Measurements from ENCODE around the gene TLE3.
A peak's percentile ranks its signal among the peaks of the same experiment; 100 is the strongest.

Gene TLE3

DNA sequence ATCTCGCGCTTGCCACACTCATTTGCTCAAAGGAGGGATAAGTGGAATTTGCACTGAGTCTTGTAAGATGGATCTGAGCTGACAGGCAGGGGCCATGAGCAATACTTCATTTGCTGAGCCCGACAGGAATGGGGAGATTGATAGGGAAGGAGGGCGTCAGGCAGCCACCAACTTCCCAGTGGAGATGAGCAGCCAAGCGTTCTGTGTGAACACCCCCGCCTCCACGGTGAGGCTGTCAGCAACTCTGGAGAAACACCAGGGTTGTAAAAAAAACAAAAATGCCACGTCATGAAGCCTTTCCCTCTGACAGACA lies 36.8 kb downstream of the TLE3 start:
- no peak for DNase-seq

DNA sequence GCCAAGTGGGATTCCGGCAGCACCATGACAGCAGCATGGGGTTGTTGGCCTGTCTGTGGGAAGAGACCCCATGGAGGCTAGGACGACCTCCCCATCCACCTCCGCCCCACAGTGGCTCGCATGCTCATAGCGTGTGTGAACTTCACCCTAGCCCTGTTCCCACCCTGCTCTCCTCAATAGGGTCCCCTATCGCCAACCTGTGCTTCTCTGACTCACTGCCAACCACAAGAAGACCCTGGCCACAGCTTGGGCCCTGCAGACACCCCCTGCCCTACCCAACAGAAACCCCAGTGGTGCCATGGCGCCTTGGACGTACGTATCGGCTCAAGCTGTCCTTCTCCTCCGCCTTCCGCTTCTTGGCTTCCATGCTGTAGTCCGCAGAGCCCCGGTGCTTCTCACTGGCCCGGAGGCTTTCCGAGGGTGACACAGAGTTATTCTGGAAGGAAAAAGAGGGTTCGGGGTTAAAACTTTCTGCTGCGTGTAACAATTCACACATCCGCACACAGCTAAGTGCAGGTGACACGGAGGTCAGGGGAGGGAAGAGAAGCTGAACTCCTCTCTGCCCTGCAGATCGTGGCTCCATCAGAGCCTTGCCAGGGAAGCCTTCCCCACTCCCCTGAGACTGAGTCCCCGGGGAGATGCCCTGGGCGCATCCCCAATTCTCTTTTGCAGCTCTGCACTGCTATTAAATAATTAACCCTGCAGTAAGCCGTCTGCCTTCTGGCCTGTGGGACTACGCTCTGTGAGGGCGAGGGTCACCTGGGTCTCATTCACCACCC lies 37.3 kb downstream of the TLE3 start:
- no peak for DNase-seq

DNA sequence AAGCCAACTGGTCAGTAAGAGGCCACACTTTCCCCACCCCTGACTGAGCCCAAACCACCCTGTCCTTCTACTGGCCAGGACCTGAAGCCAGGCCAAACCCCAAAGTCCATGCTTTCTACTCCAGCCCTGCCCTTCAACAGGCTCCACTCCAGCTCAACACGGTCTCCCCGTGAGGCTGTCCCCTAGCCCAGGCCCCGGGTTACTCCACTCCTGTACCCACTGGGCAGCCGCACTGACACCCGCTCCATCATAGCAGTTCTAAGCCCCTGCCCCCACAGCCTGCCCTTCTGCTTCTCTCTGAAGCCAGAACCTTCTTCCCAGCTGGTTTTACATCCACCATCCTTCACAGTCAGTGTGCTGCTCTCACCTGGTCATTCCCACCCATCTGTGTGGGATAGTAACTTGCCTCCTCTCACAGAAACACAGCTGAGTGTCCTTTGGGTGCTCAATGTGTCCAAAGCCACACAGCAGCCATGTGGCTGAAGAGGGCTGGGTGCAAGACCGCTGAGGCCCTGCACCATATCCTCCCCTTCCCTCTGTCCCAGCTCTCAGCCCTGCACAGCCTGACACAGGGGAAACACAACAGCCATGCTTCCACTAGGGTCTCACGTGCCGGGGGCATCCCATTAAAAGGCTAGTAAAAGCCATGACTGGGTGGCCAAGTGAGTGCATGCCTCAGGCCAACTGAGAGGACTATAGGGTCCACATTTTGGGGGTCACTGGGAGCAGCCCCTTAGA lies 38.1 kb downstream of the TLE3 start:
- DNase-seq, result no peak

DNA sequence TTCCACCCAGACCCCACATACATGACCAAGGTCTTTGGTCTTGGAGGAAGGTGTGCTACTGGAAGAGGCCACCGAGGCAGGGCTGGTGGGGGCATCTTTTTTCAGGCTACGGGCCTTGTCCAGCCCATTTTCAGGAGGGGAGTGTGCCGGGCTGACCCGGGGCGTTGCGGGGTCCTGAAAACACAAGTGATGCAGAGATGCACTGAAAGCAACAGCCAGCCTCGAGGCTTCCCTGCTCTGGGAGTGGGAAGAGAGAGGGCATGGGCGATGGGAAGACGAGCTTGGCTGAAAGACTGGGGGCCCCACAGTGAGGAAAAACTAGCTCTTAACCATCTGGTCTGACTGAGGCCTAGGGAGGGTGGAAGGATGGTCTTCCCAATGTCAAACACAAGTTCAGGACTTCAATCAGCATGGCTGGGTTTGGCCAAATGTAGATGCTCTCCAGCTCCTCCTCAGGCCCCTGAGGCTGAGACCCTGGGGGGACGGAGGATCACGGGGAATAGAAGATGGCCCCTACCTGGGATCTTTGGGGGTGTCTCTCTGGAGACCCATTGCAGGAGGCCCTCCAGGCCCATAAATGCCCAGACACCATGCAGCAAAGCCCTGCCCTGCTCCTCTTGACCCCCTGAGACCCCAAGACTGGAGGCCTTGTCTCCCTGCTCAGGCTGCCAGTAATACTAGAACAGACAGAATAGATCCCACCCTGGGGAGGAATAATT lies 38.9 kb downstream of the TLE3 start:
- no peak for DNase-seq

DNA sequence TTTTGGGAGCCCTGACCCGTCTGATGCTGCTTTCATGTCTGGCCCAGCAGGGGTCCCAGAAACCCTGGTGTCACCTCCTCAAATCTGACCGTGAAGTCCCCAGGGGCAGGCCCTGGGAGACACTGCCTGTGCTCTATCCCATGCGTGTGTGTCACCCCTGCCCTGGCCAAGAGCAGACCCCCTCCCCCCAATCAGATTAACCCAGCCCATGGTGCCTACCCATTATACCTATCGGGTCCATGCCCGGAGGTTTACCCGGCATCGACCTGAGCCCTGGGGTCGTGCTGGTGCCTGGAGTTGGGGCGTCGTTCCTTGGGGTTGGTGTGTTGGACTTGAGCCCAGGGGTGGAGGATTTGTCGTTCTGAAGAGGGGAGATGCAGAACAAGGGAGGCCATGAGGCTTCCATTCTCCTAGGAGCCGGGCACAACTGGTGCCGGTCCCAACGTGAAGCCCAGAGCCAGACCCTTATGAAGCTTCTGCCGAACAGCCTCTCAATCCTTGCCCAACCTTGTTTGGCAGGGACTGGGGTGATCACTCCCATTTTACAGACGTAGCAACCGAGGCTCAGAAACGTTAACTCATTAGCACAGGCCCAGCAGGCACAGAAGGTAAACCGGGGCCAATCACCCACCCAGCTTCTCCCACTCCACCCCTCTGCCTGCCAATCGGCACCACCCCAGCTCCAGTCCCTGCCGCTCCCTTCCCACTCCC lies 39.6 kb downstream of the TLE3 start:
- no peak for DNase-seq

DNA sequence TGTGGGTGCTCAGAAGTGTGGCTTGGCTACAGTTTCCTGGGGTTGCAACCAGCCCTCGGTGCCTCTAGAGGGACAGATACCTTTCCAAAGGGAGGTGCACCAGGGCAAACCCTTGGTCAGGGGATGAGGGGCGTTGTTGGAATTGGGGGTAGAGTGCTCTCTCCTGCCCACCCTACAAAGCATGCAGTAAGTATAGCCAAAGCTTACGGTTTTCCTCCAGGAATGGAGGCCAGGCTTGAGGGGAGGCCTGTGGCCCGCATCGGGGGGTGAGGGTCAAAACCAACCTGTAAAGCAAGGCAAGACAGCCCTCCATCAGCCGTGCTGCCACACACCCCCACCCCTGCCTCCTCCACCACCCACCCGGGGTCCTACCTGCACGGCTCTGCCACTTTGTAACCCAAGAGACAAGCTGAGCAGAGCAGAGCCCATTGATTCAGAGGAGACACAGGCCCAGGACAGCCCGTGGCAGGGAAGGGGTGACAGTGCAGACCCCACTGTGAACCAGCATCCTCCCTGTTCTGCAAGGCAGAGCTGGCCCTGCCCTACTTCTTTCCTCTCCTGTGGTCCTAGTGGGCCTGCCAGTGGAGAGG lies 41.5 kb downstream of the TLE3 start:
- DNase-seq, result no peak

DNA sequence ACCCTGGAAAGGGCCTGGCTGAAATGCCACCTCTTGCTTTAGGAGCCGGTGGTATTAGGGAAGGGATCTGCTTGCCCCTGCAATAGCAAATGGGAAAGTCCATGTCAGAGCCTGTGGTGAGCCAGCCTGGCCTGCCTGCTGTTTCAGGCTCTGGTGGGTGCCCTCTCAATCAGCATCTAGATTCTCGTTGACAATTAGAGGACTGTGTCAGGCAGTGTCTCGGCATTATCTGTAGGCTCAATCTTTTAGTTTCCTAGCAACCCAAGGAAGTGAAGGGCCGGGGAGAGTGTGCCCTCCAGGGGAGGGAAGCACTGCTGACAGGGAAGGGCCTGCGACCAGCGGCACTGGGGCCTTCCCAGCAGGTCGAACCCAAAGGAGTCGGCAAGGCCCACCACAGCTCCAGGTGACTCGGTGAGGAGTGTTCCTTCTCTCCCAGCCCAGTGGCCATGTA lies 42.1 kb downstream of the TLE3 start:
- DNase-seq, result peak; percentile 51

DNA sequence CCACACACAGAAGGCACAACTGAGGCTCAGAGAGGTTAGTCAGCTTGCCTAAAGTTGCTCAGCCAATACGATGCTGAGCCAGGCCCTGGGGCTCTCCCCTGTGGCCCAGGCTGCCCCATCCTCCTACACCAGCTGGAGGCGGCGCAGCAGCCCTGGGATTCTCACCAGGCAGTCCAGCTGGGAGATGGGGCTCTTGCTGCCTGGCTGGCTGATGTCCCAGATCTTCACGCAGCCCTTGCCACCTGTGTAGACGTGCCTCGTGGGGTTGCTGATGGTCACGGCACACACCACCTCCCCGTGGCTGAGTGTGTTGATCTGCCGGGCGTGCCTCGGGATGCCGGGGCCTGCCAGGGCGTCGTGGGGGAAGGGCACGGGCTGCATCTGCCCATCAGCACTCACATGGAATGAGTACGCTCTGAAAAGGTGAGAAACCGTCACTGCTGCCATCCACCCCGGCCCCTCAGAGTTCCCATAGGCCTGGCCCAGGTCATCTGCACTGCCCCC lies 42.8 kb downstream of the TLE3 start:
- no peak for DNase-seq

DNA sequence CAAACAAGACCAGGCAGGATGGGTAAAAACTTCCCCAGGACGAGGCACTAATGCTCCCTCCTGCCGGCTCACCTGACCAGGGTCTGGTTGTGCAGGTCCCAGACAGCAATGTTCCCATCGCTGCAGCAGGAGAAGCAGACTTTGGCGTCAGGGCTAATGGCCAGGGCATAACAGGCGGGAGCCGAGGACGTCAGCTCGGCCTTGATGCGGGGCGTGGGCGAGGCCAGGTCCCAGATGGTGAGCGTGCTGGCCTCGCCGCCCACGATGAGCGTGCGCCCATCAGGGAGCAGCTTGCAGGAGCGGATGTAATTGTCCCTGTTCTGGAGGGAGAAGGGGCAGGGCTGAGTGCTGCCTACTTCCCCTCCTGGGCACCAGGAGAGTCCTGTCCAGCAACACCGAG lies 43.4 kb downstream of the TLE3 start:
- DNase-seq, result no peak

DNA sequence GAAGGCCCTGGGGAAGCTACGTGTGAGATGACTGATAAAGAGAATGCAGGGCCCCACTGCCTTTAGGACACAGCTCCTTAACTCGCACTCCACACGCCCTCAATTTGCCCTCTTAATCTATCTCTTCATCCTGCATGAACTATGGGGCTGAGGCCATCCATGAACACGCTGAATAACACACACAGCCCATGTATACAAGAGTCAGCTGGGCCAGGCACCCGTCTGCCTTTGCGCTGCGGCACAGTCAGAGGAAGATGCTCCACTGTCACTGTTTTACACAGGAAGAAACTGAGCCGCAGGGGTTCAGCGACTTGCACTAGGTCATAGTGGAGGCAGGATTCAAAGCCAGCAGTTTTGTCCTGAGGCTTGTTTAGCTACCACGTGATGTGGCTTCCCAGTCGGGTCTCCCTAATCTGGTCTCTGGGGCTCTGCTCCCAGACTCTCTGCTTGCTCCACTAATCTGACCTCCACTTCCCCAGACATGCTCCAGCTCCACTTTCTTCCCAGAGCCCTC lies 43.9 kb downstream of the TLE3 start:
- DNase-seq, result no peak

DNA sequence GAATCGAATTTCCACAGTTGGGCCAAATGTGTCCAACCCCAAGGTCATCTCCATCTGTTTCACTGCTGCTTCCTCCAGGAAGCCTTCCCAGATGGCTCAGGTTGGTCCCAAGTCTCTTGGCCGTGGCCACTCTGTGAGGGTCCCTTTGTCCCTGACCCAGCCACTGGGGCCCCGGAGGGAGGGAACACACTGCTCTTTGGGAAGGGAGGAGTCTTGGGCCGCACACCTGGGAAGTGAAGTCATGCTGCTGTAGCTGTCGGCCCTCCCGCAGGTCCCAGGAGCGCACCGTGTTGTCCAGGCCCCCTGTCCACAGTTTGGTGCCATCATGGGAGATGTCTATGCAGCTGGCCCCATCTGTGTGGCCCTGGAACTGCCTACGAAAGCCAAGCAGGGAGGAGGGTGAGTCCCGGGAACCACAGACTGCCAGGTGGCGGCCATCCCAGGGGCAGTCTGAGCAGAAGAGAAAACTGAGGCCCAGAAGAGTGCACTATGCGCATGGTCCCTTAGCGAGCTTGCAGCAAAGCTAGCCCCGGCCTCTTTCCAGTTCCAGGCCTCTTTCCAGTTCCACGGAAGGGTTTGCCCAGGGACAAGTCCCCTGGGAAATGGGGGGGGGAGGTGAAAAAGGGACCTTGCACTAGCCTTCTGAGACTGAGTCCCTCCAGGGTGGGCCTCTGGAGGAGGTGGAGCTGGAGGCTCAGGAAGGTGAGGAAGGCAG lies 44.6 kb downstream of the TLE3 start:
- DNase-seq, result no peak

DNA sequence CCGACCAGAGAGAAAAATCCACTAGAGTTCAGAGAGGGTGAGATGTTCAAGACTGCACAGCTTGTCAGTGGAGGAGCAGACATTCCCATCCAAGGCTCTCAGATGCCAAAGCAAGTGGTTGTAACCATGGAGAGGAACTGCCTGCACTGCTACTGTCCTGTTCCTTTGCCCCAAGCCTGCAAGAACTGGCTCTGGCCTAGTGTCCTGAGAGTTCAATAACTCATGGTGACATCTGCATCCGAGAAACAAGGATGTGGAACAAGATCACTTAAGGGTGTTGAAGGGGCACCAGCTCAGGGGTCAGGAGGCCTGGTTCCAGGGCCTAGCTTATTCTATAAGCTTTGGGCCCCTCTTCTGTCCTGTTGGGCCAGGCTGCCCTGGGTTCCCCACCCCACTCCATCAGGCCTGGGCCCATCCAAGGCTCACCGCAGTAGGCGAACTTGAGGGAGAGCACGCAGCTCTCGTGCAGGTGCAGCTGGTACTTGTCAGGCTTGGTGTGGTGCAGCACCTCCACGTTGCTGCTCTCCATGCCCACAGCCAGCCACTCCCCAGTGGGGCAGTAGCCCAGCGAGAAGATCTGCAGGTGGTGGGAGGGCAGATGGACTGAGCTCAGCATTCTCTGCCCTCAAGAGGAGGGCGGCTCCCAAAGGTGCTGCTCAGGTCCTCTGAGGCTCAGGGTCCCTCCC lies 45.6 kb downstream of the TLE3 start:
- DNase-seq, result no peak

DNA sequence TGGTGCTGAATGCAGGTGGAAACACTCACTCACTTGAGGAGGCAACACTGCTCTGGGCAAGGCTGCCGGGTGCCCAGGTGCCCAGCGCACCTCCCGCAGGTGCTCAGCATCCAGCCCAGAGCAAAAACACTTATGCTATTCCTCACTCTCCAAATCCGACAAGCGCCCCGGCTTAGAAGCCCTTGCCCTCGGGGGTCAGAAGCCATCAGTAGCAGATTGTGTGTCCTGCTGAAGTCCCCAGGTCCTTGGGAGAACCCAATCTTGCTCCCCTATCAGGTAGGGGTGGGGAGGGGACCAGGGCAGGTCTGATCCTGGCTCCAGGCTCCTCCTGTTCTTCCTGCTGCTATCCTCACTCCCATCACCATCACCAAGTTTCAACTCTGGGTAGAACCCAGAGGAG lies 46.7 kb downstream of the TLE3 start:
- no peak for DNase-seq

DNA sequence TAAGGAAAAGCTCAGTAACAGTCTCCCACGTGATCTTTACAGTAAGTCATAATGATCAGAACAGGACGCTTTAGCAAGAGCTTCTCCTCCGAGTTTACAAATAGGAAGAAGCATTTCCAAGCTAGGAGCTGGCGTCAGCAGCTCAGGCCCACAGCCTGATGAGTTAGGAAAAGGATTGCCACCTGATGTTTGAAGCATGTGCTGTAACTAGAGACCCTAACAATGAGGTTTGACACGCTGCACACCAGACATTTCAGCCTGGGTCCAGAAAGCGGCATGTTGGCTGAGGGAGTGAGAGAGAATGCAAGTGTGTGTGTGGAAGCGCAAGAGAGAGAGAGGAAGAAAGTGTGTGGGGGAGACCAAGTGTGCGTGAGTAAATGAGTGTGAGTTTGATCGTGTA lies 47.3 kb downstream of the TLE3 start:
- DNase-seq, result no peak

DNA sequence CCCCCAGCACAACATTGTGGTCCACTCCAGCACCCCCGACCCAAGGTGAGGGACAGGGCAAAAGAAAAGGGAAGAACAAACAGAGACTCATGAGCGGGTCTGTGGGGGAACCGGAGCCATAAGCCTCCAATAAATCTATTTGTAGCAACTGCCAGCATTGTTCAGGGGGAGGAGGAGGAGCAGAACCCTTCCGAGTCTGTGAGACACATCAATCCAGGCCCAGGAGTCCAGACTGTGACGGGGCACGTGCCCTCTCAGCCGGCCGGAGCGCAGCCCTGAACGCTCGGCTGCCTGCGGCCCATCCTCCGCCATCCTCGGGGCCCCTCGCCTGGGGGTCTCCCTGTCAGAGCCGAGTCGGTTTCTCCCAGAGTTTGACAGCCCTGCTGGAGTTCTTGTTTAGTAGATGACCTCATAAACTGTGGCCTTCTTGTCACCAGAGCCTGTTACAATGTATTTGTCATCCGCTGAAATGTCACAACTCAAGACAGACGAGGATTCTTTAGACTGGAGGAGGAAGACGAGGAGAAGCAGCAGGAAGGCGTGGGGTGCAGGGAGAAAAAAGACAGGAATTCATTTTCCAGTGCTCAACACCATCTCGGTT lies 47.9 kb downstream of the TLE3 start:
- no peak for DNase-seq

DNA sequence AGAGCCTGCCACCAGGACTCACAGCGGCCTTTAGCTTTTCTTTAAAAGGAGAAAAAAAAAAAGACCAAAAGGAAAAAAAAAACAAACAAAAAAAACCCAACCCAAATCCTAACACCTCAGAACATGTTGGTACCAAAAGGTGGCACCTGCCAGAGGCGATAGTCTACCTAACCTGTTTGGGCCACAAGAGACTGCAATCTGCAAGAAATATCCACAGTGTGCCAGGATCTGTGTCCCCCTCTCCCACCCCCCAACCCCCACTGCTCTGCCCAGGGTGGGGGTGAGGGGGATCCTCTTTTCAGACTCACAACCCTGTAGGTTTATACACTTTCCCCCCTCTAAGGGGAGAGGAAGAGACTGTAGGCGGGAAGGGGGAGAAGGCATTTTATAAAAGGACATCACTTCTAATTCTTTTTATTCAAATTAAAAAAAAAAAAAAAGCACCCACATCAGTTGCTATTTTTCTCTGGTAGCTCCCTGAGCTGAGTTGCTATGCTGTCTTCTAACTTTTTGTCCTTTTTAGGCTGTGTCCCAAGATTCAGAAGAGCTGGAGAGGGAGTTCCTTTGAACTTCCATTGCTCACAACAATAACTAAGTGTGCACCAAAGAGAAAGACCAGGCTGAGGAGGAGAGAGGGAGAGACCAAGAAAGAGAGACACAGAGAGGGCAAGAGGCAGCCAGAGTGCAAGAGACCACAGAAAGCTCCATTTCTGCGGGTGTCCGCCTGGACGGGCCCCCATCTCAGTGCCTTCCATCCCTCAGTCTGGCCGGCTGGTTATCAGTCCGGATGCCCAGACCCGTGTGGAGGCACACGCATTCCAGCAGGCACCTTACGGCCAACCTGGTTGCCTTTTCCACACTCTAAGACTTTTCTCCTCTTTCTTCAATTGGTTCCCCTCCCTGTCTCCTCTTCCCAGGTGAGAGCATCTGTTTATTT lies 48.9 kb downstream of the TLE3 start:
- DNase-seq, result no peak

DNA sequence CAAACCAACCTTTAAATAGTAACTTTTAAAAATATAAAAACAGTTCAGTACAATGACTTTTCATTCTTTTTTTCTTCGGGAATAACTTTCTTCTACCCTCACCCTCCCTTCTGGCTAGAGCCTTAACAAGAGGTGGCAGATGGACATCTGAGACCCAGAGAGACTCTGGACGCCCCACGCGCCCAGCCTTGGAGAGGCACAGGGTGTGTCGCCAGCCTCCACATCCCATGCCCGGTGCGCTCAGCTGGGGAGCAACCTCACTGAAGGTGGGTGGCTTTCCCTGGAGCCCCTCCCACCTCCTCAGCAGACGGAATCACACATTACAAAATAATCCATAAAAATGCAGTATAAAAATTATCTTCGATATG lies 49.5 kb downstream of the TLE3 start:
- DNase-seq, result no peak

DNA sequence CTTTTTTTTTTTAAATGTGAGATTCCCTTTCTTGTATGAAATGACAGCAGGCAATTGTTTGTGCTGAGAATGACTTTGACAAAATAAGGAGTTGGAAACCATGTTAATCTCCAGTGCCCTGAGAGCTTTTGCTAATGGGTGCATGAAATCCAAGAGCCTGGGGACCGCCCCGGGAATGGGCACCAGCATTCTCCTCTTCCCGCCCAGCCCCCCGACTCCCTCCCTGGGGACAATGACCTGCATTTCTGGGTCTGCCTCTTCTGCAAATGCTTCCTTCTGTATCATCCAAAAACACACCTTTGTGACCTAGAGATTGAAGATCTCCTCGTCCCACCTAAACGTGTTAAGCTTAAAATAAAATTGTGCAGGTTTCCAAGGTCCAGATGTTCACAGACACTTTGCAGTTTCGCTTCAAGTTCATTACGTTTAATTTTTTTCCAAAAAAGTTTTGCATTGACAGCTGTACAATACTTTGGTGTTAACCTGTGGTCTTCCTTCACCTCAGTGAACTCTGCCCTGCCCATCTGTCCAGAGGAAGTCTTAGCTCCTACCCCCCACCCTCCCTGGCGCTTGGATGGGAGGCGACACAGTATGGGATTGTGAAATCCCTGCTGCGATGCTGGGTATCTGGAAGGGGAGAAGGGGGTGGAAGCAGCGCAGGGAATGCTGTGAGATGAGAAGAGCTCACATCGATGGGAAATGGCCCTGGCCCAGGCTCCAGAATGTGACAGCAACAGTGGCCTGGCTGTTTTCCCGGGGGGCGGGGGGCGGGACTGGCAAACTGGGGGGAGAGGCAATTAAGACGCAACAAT lies 50.1 kb downstream of the TLE3 start:
- DNase-seq, result no peak
